Measurements from ENCODE around the gene C1QTNF6.
A peak's percentile ranks its signal among the peaks of the same experiment; 100 is the strongest.

Gene C1QTNF6

DNA sequence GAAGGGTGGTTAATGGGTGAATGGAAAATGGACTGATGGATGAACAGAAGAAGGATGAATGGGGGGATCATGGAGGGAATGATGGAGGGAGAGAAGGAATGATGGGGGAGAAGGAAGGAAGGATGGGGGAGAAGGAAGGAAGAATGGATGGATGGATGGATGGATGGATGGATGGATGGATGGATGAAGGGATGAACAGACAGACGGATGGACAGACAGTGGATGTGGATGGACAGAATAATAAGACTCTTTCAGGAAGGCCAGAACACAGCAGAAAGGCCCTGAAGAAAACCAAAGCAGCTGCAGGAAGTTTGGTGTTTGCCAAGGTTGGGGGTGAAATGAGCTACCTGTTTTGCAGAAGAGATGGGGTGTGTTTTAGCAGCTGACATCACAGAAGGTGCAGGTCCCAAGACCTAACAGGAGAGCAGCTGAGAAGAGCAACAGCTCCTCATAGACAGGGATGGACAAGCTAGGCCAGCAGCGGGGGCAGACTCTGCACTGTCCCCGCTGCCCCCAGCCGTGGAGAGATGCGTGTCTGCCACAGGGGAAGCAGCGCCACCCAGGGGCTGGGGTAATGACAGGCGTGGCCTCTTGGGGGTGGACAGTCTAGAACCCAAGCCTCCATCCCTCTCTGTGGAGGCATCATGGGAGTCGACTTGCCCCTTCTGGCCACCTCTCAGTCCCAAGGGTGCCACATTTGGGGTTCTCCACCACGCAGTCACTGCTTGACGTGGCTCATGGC lies 17.9 kb downstream of the C1QTNF6 start:
- no peak for DNase-seq (ENCODE audit: low read depth)
- TF ChIP-seq, protein P1, sequence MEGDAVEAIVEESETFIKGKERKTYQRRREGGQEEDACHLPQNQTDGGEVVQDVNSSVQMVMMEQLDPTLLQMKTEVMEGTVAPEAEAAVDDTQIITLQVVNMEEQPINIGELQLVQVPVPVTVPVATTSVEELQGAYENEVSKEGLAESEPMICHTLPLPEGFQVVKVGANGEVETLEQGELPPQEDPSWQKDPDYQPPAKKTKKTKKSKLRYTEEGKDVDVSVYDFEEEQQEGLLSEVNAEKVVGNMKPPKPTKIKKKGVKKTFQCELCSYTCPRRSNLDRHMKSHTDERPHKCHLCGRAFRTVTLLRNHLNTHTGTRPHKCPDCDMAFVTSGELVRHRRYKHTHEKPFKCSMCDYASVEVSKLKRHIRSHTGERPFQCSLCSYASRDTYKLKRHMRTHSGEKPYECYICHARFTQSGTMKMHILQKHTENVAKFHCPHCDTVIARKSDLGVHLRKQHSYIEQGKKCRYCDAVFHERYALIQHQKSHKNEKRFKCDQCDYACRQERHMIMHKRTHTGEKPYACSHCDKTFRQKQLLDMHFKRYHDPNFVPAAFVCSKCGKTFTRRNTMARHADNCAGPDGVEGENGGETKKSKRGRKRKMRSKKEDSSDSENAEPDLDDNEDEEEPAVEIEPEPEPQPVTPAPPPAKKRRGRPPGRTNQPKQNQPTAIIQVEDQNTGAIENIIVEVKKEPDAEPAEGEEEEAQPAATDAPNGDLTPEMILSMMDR (IDR thresholded peaks at IDR 0.05; ENCODE audit: control insufficient read depth, insufficient read depth, low read depth, low read length, missing control alignments): no peak

DNA sequence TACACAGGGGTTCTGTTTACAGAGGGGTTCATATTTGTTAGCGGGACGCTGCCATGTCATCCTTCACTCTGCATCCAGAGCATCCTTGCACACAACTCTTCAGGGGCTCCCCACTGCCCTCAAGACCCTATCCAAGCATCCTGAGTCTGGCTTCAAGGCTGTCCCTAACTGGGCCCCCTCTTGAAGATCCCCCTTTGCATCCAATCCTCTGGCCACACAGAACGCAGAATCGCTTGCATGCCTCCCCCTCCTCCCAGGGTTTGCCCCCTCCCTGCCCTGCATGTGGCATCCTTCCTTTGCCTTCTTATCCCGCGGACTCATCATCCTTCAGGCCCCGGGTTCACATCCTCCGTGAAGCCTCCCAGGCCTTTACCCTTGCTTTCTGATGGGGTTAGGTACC lies 18.6 kb downstream of the C1QTNF6 start:
- no peak overlapping the region for H3K4me3 ChIP-seq (ENCODE audit: control insufficient read depth, low read depth, low read length)
- TF ChIP-seq, protein P1 (IDR thresholded peaks at IDR 0.05; ENCODE audit: control insufficient read depth, insufficient read depth, low read depth, low read length, missing control alignments): no peak

More for the DNA sequence above, 17.9 kb downstream of the C1QTNF6 start:
- no peak overlapping the region for H3K4me3 ChIP-seq (ENCODE audit: control insufficient read depth, low read depth, low read length)

DNA sequence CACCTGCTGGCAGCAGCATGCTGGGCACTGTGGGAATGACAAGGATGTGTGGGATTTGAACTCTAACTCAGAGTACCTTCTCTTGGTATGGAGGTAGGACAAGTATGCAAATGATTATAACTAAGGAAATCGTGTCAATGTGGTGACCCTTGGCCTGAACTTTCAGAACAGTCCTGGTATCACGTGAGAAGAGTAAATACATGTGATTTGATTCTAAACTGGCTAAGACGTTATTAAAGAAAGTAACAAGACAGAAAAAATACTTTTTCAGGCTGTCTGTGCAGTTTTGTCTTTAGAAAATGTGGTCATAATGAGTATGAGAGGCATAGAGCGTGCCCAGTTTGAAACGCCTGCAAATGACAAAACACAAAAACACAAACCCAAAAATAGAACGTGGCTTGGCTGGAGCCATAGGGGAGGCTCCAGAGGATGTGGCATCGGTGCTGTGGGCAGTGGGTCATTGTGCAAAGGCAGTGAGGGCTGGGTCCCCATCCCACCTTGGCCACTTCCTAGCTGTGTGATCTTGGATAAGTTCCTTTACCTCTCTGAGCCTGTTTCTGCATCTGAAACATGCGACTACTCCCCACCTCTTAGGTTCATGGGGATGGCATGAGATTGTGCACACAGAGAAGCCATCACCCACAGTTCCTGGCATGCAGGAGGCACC lies 19.9 kb downstream of the C1QTNF6 start:
- no peak for DNase-seq (ENCODE audit: low read depth)
- TF ChIP-seq, protein P1 (IDR thresholded peaks at IDR 0.05; ENCODE audit: control insufficient read depth, insufficient read depth, low read depth, low read length, missing control alignments): no peak
- no peak overlapping the region for H3K4me3 ChIP-seq (ENCODE audit: control insufficient read depth, low read depth, low read length)

More for the DNA sequence above, 18.6 kb downstream of the C1QTNF6 start:
- no peak for DNase-seq (ENCODE audit: low read depth)

DNA sequence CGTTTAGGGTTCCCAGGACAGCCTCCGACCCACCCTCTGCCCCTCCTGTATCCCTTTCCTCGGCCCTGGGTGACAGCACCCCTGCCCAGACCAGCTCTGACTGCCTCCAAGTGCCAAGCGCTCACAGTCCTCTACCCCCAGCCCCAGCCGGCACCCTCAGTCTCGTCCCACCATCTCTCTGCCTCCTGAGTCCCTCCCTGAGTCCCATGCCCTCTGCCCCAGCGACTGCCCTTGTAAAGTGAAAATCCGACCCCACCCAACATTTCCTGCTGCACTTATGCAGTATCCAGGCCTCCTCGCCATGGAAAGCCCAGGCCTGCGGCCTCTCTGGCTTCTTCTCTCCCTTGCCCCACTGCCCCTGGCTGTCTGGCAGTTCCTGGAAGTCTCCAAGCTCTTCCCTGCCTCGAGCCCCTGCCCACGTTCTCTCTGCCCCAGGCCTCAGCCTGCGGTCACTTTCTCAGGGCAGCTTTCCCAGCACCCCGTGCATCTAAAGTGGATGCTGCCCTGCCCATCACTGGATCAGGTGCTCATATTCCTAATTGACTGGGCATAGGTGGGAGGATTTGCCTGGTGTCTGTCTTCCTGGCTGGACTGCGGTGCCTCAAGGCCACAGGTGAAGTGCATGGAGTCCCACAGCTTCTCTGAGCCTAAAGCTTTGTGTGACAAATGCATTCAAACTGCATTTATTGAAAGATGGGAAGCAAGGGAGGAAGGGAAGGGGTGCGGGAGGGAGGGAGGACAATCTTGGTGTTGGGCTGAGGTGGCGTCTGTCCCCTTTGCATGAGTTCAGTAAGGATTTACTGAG lies 20.7 kb downstream of the C1QTNF6 start:
- TF ChIP-seq, protein P1 (IDR thresholded peaks at IDR 0.05; ENCODE audit: control insufficient read depth, insufficient read depth, low read depth, low read length, missing control alignments): no peak
- H3K4me3 ChIP-seq (ENCODE audit: control insufficient read depth, low read depth, low read length): no peak overlapping the region
- no peak for DNase-seq (ENCODE audit: low read depth)

DNA sequence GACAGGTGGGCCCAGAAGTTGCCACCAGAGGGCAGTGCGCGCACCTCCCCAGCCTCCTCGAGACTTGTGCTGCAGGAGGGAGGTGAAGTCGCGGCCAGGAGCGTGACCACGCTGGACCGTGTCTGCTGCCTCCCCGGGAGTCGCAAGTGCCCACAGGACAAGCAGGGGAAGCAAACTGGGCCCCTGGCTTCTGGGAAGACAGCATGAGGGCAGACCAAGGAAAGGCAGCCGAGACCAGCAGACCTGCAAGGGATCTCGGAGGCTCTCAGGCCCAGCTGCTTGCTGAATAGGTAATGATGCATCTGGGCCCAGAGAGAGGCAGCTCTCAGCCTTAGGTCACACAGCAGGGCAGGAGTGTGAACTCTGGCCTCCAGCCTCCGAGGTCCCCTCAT lies 21.4 kb downstream of the C1QTNF6 start:
- TF ChIP-seq, protein P1 (IDR thresholded peaks at IDR 0.05; ENCODE audit: control insufficient read depth, insufficient read depth, low read depth, low read length, missing control alignments): peak; percentile 94
- H3K4me3 ChIP-seq (ENCODE audit: control insufficient read depth, low read depth, low read length): no peak overlapping the region
- DNase-seq (ENCODE audit: low read depth): no peak

DNA sequence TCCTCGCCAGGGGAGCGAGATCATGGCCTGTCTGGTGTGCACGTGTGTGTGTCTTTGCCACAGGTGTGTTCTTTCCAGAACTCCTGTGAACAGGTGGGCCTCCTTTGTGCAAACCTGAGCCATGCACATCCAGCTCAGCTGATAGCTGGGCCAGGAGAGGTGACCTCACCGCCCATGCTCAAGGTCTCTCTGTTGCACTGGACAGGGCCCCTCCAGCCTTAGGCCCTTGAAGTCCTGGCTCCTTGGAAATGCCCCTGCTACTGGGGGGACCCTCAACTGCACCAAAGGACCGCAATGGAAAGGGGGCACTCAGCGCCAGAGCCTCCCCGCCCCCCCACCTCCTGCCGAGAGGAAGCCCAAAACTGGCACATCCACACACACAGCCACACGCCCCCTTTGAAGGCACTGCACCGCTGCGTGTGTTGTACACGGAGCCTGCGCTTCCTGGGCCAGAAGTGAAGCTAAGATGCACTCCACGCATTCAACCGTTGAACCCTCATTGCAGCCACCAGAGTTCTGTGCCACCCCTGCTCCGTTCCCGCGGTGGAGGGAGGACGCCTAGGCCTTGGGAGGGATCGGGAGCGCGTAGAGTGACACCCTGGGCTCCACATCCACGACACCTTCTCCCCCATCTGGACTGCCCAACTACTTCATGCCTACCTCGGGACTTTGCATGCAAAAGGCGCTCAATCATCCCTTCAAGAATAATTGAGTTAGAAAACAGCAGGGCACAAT lies 21.9 kb downstream of the C1QTNF6 start:
- no peak for DNase-seq (ENCODE audit: low read depth)
- no peak overlapping the region for H3K4me3 ChIP-seq (ENCODE audit: control insufficient read depth, low read depth, low read length)
- TF ChIP-seq, protein P1 (IDR thresholded peaks at IDR 0.05; ENCODE audit: control insufficient read depth, insufficient read depth, low read depth, low read length, missing control alignments): no peak
